Stimulated activated CD8-positive, alpha-beta memory T cell treated with anti-CD3 and anti-CD28 coated beads, Interleukin-4, amount 100 ng/mL, for 4 hours (primary cell): ENCODE results near the gene GLIPR2.
"Not testable (repeated sequence)": the region's sequence is repeated elsewhere in the genome, so short reads cannot be mapped to it uniquely, and the experiment has no call there.

ENCODE experiments used
- DNase-seq, 2 donors: peaks; one replicate each; pipeline ENCODE4 v3.0.0-alpha.2; 2020; ENCODE audit warnings: low read depth in 2 of 2, low spot score in 1 of 2

Gene GLIPR2

GRCh38 chr9:36136272-36136893, at the start of gene GLIPR2:
TSS of gene GLIPR2 (plus strand) at chr9:36136733. CDS start at chr9:36136779, 46 bp downstream.
- peak in 1 of 2 donors; percentile 58 for DNase-seq

GRCh38 chr9:36087054-36087453, 49.5 kb upstream of the GLIPR2 start:
- DNase-seq: not testable (repeated sequence)

- DNase-seq: no peak
These were observed 48.5 kb upstream of the GLIPR2 start for GRCh38 chr9:36088020-36088419.

GRCh38 chr9:36091026-36091953, 45.2 kb upstream of the GLIPR2 start:
- DNase-seq: no peak

- no peak for DNase-seq
These were observed 44.5 kb upstream of the GLIPR2 start for GRCh38 chr9:36092014-36092413.

- DNase-seq: peak in 1 of 2 donors; percentile 1
These were observed 43.9 kb upstream of the GLIPR2 start for GRCh38 chr9:36092509-36093215.

- no peak for DNase-seq
These were observed 43.1 kb upstream of the GLIPR2 start for GRCh38 chr9:36093384-36093783.

GRCh38 chr9:36099718-36100117, 36.8 kb upstream of the GLIPR2 start:
- no peak for DNase-seq

GRCh38 chr9:36100532-36100931, 36.0 kb upstream of the GLIPR2 start:
- DNase-seq: no peak

- no peak for DNase-seq
These were observed 34.4 kb upstream of the GLIPR2 start for GRCh38 chr9:36101916-36102741.

GRCh38 chr9:36102742-36103495, 33.6 kb upstream of the GLIPR2 start:
- DNase-seq: peak; percentile 78 to 85

GRCh38 chr9:36109071-36109470, 27.5 kb upstream of the GLIPR2 start:
- no peak for DNase-seq

- DNase-seq: no peak
These were observed 26.1 kb upstream of the GLIPR2 start for GRCh38 chr9:36110434-36110833.

GRCh38 chr9:36112516-36112915, 24.0 kb upstream of the GLIPR2 start:
- DNase-seq: no peak

- no peak for DNase-seq
These were observed 22.5 kb upstream of the GLIPR2 start for GRCh38 chr9:36113999-36114398.

GRCh38 chr9:36116593-36116992, 19.9 kb upstream of the GLIPR2 start:
- DNase-seq: no peak

- DNase-seq: no peak
These were observed 18.3 kb upstream of the GLIPR2 start for GRCh38 chr9:36118201-36118600.

GRCh38 chr9:36118706-36119105, 17.8 kb upstream of the GLIPR2 start:
- DNase-seq: no peak

- DNase-seq: no peak
These were observed 17.1 kb upstream of the GLIPR2 start for GRCh38 chr9:36119476-36119875.

- no peak for DNase-seq
These were observed 15.8 kb upstream of the GLIPR2 start for GRCh38 chr9:36120705-36121104.
